GM21423 (cell line): Measurements from ENCODE around the gene CEP89.
"Not testable (repeated sequence)": the region's sequence is repeated elsewhere in the genome, so short reads cannot be mapped to it uniquely, and the experiment has no call there.

ENCODE experiments used
- ATAC-seq: cut with Tn5 transposase; IDR thresholded peaks from one replicate; pipeline ENCODE4 v1.9.1; 2021; ENCODE audit warnings: mild to moderate bottlenecking, moderate library complexity; ENCODE audit not compliant: unreplicated experiment

CEP89 gene

GRCh38 chr19:32969549-32969948, 2.2 kb downstream of the CEP89 start:
- ATAC-seq, result no peak

GRCh38 chr19:32966750-32967149, 5.0 kb downstream of the CEP89 start:
- ATAC-seq, result no peak

- no peak for ATAC-seq
These were observed 26.5 kb downstream of the CEP89 start for GRCh38 chr19:32945260-32945659.

- ATAC-seq, result not testable (repeated sequence)
These were observed 30.5 kb downstream of the CEP89 start for GRCh38 chr19:32941273-32941672.

- ATAC-seq, result no peak
These were observed 35.7 kb downstream of the CEP89 start for GRCh38 chr19:32936065-32936464.

GRCh38 chr19:32935629-32936028, 36.1 kb downstream of the CEP89 start:
- no peak for ATAC-seq

GRCh38 chr19:32933571-32933970, 38.2 kb downstream of the CEP89 start:
- no peak for ATAC-seq

GRCh38 chr19:32930567-32930966, 41.2 kb downstream of the CEP89 start:
- no peak for ATAC-seq

GRCh38 chr19:32928806-32929205, 43.0 kb downstream of the CEP89 start:
- no peak for ATAC-seq

- no peak for ATAC-seq
These were observed 47.6 kb downstream of the CEP89 start for GRCh38 chr19:32924200-32924599.

GRCh38 chr19:32921624-32922023, 50.1 kb downstream of the CEP89 start:
- no peak for ATAC-seq

- ATAC-seq, result no peak
These were observed 52.4 kb downstream of the CEP89 start for GRCh38 chr19:32919365-32919764.

GRCh38 chr19:32917616-32917996, 54.2 kb downstream of the CEP89 start:
- no peak for ATAC-seq

GRCh38 chr19:32916969-32917615, 54.7 kb downstream of the CEP89 start:
- no peak for ATAC-seq

- ATAC-seq, result no peak
These were observed 56.7 kb downstream of the CEP89 start for GRCh38 chr19:32914879-32915660.

GRCh38 chr19:32911467-32911866, 60.3 kb downstream of the CEP89 start:
- no peak for ATAC-seq

GRCh38 chr19:32910874-32911273, 60.9 kb downstream of the CEP89 start:
- ATAC-seq, result no peak

GRCh38 chr19:32910094-32910493, 61.7 kb downstream of the CEP89 start:
- ATAC-seq, result no peak

- no peak for ATAC-seq
These were observed 62.5 kb downstream of the CEP89 start for GRCh38 chr19:32909257-32909656.

- ATAC-seq, result no peak
These were observed 63.0 kb downstream of the CEP89 start for GRCh38 chr19:32908641-32909190.

GRCh38 chr19:32902448-32902847, 69.3 kb downstream of the CEP89 start:
- ATAC-seq, result no peak

GRCh38 chr19:32901504-32902161, 70.1 kb downstream of the CEP89 start:
- ATAC-seq, result no peak
